Activated gamma-delta T cell treated with anti-CD3 and anti-CD28 coated beads, Interleukin-2, amount 50 U/mL, for 16 hours (primary cell): ENCODE data around the gene CHST11.
"Not testable (repeated sequence)": the region's sequence is repeated elsewhere in the genome, so short reads cannot be mapped to it uniquely, and the experiment has no call there.

Source experiments
- DNase-seq: peaks from one replicate; pipeline ENCODE4 v3.0.0-alpha.2; 2020; ENCODE audit warnings: low read depth

Gene CHST11

DNA sequence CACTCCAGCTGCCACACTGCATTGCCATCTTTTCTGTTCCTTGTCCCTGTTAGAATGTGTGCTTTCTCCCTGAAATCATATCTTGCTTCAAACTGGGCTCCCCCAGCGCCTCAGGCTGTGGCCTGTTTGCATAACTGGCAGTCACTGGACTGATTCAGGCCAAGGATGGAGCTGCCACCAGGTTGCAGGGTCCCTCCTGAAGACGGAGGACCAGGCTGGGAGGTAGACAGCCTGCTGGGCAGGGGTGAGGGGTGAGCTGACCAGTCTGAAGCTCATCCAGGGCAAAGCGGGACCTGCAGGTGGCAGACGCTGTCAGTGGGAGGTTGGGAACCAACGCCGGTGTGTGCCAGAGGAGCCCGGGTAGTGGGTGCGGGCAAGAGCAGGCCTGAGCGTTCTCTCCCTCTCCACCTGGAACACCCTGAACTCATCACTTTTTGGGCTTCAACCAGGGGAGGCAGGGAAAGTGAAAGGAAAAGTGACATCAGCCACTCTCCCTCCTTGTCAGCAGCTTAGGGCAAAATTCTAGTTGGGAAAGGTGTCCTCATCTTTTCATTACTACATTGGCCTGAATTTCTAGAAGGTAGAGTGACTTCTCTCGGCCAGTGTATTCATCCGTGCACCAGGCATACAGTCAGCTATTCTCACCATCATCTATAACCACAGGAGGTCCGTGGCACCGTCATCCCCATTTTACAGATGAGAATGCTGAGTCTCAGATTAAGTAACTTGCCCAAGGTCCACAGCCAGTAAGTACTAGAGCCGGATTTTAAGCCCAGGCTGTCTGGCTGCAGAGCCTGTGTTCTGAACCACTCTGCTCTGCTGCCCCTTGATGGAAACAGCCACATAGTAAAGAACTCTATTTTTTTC, 282.3 kb downstream of the CHST11 start:
- DNase-seq: no peak

GRCh38 chr12:104740668-104741067, 283.9 kb downstream of the CHST11 start:
- DNase-seq: no peak

GRCh38 chr12:104741077-104741476, 284.3 kb downstream of the CHST11 start:
- no peak for DNase-seq

DNA sequence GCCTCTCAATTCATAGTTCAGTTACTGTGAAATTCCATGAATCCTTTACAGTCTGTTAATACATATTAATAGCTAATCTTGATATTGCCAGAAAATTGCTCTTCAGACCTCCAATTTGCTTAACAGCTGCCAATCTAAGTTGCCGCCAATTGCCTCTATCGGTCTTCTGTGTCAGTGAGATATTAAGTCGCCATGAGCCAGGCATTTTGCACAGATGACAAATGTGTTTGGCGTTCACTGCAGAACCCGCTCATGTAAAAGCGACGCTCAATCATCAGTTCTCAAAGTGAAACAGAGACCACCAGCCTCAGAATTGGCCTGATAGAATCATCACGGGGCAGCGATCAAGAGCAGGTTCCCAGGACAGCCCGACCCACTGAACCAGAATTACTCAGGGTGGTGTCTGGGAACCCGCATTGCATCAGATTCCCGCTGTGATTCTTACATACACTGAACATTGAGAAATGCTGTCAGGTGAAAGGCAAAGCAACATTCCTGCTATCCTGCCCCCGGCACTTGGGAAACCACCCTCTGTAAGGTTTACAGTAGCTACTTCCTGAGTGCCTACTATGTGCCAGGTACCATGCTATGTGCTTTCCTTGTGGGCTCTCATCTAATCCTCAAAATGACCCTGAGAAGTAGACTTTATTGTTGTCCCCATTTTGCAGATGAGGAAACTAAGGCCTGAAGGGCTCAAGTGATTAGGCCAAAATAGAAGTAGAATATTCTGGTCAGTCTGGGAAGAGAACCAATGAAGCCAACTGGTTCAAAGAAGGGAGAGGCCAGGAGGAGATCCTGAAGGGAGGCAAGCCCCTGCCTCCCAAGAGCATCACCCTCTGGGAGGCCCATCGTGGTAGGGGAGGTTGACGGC, 285.0 kb downstream of the CHST11 start:
- DNase-seq: no peak

- no peak for DNase-seq
Measured at GRCh38 chr12:104742551-104743201, 285.9 kb downstream of the CHST11 start.

GRCh38 chr12:104743202-104743580, 286.4 kb downstream of the CHST11 start:
- no peak for DNase-seq

DNA sequence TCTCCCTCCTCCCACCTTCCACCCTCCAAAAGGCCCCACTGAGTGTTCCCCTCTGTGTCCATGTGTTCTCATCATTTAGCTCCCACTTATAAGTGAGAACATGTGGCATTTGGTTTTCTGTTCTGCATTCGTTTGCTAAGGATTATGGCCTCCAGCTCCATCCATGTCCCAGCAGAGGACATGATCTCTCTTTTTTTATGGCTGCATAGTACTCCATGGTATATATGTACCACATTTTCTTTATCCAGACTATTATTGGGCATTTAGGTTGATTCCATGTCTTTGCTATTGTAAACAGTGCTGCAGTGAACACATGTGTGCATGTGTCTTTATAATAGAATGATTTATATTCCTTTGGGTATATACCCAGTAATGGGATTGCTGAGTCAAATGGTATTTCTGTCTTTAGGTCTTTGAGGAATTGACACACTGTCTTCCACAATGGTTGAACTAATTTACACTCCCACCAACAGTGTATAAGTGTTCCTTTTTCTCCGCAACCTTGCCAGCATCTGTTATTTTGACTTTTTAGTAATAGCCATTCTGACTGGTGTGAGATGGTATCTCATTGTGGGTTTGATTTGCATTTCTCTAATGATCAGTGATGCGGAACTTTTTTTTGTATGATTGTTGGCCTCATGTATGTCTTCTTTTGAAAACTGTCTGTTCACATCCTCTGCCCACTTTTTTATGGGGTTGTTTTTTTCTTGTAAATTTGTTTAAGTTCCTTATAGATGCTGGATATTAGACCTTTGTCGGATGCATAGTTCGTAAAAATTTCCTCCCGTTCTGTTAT, 287.2 kb downstream of the CHST11 start:
- DNase-seq: not testable (repeated sequence)

- no peak for DNase-seq
Measured at GRCh38 chr12:104746467-104747088, 289.8 kb downstream of the CHST11 start.

DNA sequence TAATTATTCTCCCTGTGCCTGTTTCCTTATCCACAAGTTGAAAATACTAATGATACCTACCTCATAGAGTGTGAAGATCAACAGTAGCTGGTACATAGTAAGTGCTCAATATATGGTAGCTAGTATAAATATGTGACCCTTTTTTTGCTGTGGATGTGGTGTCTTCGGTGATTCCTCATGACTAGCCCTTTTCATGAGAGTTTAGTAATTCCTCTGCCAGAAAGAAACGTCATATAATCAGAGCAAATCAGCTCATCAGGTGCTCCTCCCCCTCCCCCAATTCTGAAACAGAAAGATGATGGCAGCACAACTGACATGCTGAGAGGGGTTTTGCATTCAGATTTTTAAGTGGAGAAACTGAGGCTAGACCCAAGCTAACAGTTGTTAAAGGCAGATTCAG, 290.6 kb downstream of the CHST11 start:
- DNase-seq: no peak

GRCh38 chr12:104747955-104748354, 291.2 kb downstream of the CHST11 start:
- no peak for DNase-seq

DNA sequence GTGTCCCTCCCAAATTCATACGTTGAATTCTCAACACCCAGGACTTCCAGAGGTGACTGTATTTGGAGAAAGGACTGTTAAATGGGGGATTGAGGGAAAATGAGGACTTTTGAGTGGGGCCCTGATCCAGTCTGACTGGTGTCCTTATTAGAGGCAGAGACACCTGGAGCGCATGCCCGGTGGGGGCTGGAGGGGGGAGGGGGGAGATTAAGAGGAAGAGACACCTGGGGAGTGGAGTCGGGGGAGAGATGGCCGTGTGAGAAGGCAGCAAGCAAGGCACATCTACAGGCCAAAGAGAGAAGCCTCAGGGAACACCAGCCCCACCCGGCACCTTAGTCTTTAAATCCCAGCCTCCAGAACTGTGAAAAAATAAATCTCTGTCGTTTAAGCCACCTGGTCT, 291.6 kb downstream of the CHST11 start:
- no peak for DNase-seq

- DNase-seq: no peak
Measured at GRCh38 chr12:104748790-104749189, 292.0 kb downstream of the CHST11 start.

GRCh38 chr12:104749545-104749944, 292.8 kb downstream of the CHST11 start:
- no peak for DNase-seq

DNA sequence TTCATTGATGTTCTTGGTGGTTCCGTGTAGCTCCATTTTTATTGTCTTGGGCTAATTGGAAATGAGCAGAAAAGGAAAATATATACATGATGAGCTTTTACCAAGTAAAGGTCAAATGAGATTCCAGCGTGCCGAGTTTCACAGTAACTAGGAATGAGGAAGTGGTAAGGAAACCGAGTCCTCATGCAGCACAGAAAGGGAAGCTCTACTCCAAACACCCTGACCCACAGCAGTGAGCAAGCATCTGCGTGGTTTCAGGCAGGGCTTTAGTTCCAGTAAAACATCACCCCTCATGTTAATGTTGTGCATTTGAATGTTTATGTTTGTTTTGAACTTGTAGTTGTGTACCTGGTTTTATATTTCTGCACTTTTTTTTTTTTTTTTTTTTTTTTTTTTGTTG, 293.3 kb downstream of the CHST11 start:
- no peak for DNase-seq

- no peak for DNase-seq
Measured at GRCh38 chr12:104751120-104751519, 294.4 kb downstream of the CHST11 start.

DNA sequence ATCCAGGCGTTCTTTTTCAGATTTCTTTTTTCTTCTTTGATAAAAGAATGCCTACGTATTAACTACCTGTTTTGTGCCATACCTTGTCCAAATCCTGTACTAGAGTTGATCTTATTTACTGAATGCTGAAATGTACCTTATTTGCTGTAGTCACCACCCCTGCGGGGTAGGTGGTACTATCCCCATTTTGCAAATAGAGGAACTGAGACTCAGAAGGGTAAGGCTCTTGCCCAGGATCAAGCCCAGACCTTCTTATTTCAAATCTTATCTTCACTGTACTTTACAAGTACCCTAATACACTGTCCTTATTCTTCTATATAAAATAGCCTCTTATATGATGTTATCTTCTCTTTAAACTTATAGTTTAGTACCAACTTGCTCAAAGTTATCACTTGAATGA, 294.8 kb downstream of the CHST11 start:
- DNase-seq: no peak

DNA sequence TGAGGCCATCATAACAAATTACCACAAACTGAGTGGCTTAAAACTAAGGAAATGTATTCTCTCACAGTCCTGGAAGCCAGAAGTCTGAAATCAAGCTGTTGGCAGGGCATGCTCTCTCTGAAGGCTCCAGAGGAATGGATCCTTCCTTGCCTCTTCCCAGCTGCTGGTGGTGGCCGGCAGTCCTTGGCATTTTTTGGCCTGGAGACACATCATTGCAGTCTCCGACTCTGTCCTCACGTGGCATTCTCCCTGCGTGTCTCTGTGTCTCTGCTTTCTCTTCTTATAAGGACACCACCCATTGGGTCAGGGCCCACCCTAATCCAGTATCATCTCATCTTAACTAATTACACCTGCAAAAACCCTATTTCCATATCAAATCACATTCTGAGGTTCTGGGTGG, 295.3 kb downstream of the CHST11 start:
- DNase-seq: no peak

DNA sequence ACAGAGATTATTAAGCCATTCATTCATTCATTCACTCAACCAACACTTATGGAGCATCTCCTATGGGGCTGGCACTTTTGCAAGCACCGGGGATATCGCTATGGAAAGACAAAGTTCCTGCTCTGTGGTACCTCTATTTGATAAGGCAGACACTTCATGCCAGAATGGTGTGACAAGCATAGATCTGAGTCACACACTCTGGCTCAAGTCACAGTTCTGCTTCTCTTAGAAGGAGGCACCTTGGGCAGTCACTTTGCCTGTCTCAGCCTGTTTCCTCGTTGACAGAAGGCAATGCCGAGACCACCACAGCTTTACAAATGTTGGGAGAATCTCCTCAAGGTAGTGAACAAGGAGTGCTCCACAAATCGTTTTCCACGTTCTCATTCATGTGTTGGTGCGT, 296.1 kb downstream of the CHST11 start:
- no peak for DNase-seq

GRCh38 chr12:104756901-104757300, 300.2 kb downstream of the CHST11 start:
- no peak for DNase-seq

DNA sequence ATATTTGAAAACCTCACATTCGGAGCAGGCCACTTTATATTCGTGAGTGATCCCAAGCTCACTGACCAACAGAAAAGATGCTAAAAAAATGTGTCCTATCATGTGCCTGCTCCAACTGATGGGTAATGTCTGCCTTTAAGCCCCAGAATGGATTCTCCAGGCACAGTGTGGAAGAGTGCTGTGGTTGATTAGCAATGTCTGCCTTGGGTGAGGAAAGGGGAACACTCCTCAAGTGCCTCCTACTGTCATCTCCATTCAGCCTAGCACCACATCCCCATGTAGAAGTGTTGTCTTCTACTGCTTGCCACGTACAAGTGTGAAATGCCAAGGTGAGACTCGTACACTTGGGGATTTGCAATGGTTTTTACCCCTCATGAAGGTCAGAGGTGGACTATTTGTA, 302.0 kb downstream of the CHST11 start:
- DNase-seq: no peak

DNA sequence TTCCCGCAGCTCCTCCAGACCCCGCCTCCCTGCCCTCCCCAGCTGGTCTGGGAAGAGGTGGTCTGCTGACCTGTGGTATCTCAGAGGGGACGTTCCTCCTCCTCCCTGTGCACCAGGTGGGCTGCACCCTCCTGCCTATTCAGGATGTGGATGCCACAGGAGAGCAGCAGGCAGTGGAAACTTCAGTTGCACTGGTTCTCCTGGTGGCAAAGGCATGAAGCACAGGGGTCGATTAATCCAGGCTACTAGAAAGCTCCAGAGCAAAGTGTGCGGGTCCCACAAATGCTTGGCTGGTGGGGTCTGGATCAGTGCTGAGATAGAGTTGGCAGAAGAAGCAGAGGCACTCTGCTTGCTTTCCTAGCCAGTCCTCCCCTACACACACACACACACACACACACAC, 304.3 kb downstream of the CHST11 start:
- no peak for DNase-seq
